SK-N-SH (cell line): ENCODE data around the gene IMPG2. TPM values are rescaled to one million over a fixed set of nuclear protein-coding genes. Genes with fewer than 3 reads are reported as not detected.

Source experiments
- CTCF ChIA-PET: fragments of 300-600, 350-600 bp; formaldehyde crosslinking; extraction: SDS; loops from one replicate; lab custom pipeline; 2021; lab: Yijun Ruan, JAX
- POLR2A ChIA-PET: fragments of 350-600 bp; sonication (Branson Sonifier 250); formaldehyde crosslinking; extraction: SDS; loops from one replicate; lab custom pipeline; 2020; ENCODE audit warnings: antibody characterized with exemption, inconsistent platforms; lab: Yijun Ruan, JAX
- DNase-seq: peaks from one replicate; pipeline ENCODE4 v3.0.0; 2012
- H2AFZ ChIP-seq: fragments of 200-600 bp; sonication (generic); 2 replicates; pipeline ENCODE4 v1.8.1; 2016; ENCODE audit warnings: antibody characterized with exemption, mild to moderate bottlenecking, low read depth
- H3F3A ChIP-seq: fragments of 200-600 bp; sonication (generic); replicated peaks from 2 replicates; pipeline ENCODE3; 2016; ENCODE audit warnings: antibody characterized with exemption, mild to moderate bottlenecking; ENCODE audit not compliant: insufficient read depth
- H3K27ac ChIP-seq, 2 experiments: fragments of 200-500 bp in 1 of 2; fragments of 200-600 bp in 1 of 2; sonication (Bioruptor generic) in 1 of 2; sonication (generic), shearing (Covaris generic) in 1 of 2; 2 replicates each; pipeline versions ENCODE4 v1.5.1 to v1.6.1; 2014 to 2016; ENCODE audit warnings: low read depth in 2 of 2, inconsistent platforms in 1 of 2, low read length in 1 of 2, mild to moderate bottlenecking in 1 of 2, mixed read lengths in 1 of 2
- H3K27me3 ChIP-seq: fragments of 200-600 bp; sonication (generic), shearing (Covaris generic); 2 replicates; pipeline ENCODE4 v1.6.1; 2016; ENCODE audit warnings: mixed run types; ENCODE audit not compliant: insufficient read depth
- H3K36me3 ChIP-seq, 2 experiments: fragments of 200-500 bp in 1 of 2; fragments of 200-600 bp in 1 of 2; sonication (Bioruptor generic) in 1 of 2; sonication (generic) in 1 of 2; replicated peaks in 1 of 2; 2 replicates each; pipeline versions ENCODE3 to v1.5.1; 2014 to 2016; ENCODE audit warnings: low read length in 1 of 2, mild to moderate bottlenecking in 1 of 2; ENCODE audit not compliant: insufficient read depth in 2 of 2, control insufficient read depth in 1 of 2
- H3K4me1 ChIP-seq, 2 experiments: fragments of 200-500 bp in 1 of 2; fragments of 200-600 bp in 1 of 2; sonication (Bioruptor generic) in 1 of 2; sonication (generic), shearing (Covaris generic) in 1 of 2; 2 replicates each; pipeline versions ENCODE4 v1.5.1 to v1.6.1; 2014 to 2016; ENCODE audit warnings: low read depth in 1 of 2, low read length in 1 of 2, mixed run types in 1 of 2; ENCODE audit not compliant: insufficient read depth in 2 of 2, control insufficient read depth in 1 of 2
- H3K4me2 ChIP-seq: fragments of 200-600 bp; sonication (generic), shearing (Covaris generic); 2 replicates; pipeline ENCODE4 v1.6.1; 2017; ENCODE audit warnings: mixed run types
- H3K4me3 ChIP-seq, 2 experiments: fragments of 200-500 bp in 1 of 2; fragments of 200-600 bp in 1 of 2; sonication (Bioruptor generic) in 1 of 2; sonication (generic), shearing (Covaris generic) in 1 of 2; 2 replicates each; pipeline versions ENCODE4 v1.5.1 to v1.8.1; 2014 to 2016; ENCODE audit warnings: low read depth in 2 of 2, inconsistent platforms in 1 of 2, low read length in 1 of 2, mild to moderate bottlenecking in 1 of 2, mixed read lengths in 1 of 2, moderate library complexity in 1 of 2
- H3K79me2 ChIP-seq: fragments of 200-600 bp; sonication (generic); 2 replicates; pipeline ENCODE4 v1.8.1; 2017; ENCODE audit warnings: mild to moderate bottlenecking; ENCODE audit not compliant: insufficient read depth
- H3K9ac ChIP-seq: fragments of 200-600 bp; sonication (generic); 2 replicates; pipeline ENCODE4 v1.6.1; 2017; ENCODE audit warnings: mixed run types
- H3K9me2 ChIP-seq: fragments of 200-600 bp; sonication (generic); 2 replicates; pipeline ENCODE4 v1.6.1; 2017; ENCODE audit warnings: mixed run types
- H3K9me3 ChIP-seq: fragments of 200-600 bp; sonication (generic); 2 replicates; pipeline ENCODE4 v1.6.1; 2017; ENCODE audit warnings: mixed run types, mild to moderate bottlenecking, moderate library complexity
- H4K20me1 ChIP-seq: fragments of 200-600 bp; sonication (generic); 2 replicates; pipeline ENCODE4 v1.6.1; 2017; ENCODE audit warnings: mild to moderate bottlenecking, mixed run types; ENCODE audit not compliant: insufficient read depth
- CHD2 ChIP-seq: fragments of 150-350 bp; IDR thresholded peaks from 2 replicates; pipeline ENCODE4 v1.6.1; 2018; ENCODE audit warnings: low read length; ENCODE audit not compliant: partially characterized antibody
- ELF1 ChIP-seq: IDR thresholded peaks from 2 replicates; pipeline ENCODE4 v1.4.0; 2012
- FOSL2 ChIP-seq: IDR thresholded peaks from 2 replicates; pipeline ENCODE4 v1.4.0; 2012; ENCODE audit warnings: low read depth, mild to moderate bottlenecking, moderate library complexity, borderline replicate concordance
- GATA2 ChIP-seq: sonication (generic); formaldehyde crosslinking; IDR thresholded peaks from 2 replicates; pipeline ENCODE4 v1.5.0; 2020; ENCODE audit warnings: mild to moderate bottlenecking, missing genetic modification reagents
- MAX ChIP-seq: IDR thresholded peaks from 2 replicates; pipeline ENCODE4 v1.4.0; 2012; ENCODE audit warnings: low read depth
- MEF2A ChIP-seq: IDR thresholded peaks from 2 replicates; pipeline ENCODE4 v1.4.0; 2012; ENCODE audit warnings: low read depth, borderline replicate concordance
- NFIC ChIP-seq: IDR thresholded peaks from 2 replicates; pipeline ENCODE4 v1.4.0; 2012; ENCODE audit warnings: borderline replicate concordance
- NRF1 ChIP-seq: IDR thresholded peaks from 2 replicates; pipeline ENCODE4 v1.6.1; 2012; ENCODE audit warnings: low read depth, mild to moderate bottlenecking, low read length
- REST ChIP-seq: IDR thresholded peaks from 2 replicates; pipeline ENCODE4 v1.6.1; 2012; ENCODE audit warnings: mild to moderate bottlenecking, low read depth, low read length, moderate library complexity
- SMC3 ChIP-seq: IDR thresholded peaks from 2 replicates; pipeline ENCODE4 v1.6.1; 2012; ENCODE audit warnings: low read depth, low read length, improper control_type of control experiment
- TCF12 ChIP-seq: IDR thresholded peaks from 2 replicates; pipeline ENCODE4 v1.4.0; 2012
- ZBTB33 ChIP-seq: IDR thresholded peaks from 2 replicates; pipeline ENCODE4 v1.4.0; 2012; ENCODE audit warnings: low read depth, borderline replicate concordance
- WGBS: methylation state at CpG from one replicate; pipeline ENCODE4 v1.1.6; 2017; ENCODE audit warnings: low lambda C conversion rate; 5-methylcytosine and 5-hydroxymethylcytosine counted together
- polyA plus RNA-seq, 3 experiments: library from polyadenylated mRNA; depleted of rRNA; stranded (reverse); fragments of >200 nt; gene quantifications; 2 replicates each; pipeline ENCODE4 v1.2.3, GENCODE V29; 2012

Gene IMPG2
- polyA plus RNA-seq, 1 of the 3 experiments (the other 2 are of a cell fraction), result 0.03 TPM

GRCh38 chr3:101362406-101362805, 42.0 kb upstream of the IMPG2 start (continued):
- TF ChIP-seq REST (no peak), ELF1 (no peak), FOSL2 (no peak)

GRCh38 chr3:101351829-101352228, 31.5 kb upstream of the IMPG2 start:
- H3K9ac ChIP-seq, result no peak overlapping the region
- no peaks in the 10 kb centered on the region for H3K9me2 ChIP-seq
- POLR2A ChIA-PET, result no interaction called here
- H4K20me1 ChIP-seq, result no peaks in the 10 kb centered on the region
- no peaks in the 10 kb centered on the region for H3K9me3 ChIP-seq
- WGBS, result 96% methylated on average over 1 of the region's 1 CpG
- no peak overlapping the region for H3K4me3 ChIP-seq
- H2AFZ ChIP-seq, result no peak overlapping the region
- no peaks in the 10 kb centered on the region for H3K4me1 ChIP-seq
- no peak for TF ChIP-seq NFIC
- TF ChIP-seq GATA2 (CRISPR knock-in tag), result no peak
- TF ChIP-seq MAX, result no peak
- TF ChIP-seq ZBTB33, result no peak
- no peak for TF ChIP-seq CHD2
- TF ChIP-seq SMC3, result no peak
- TF ChIP-seq TCF12, result no peak
- no peak for TF ChIP-seq MEF2A
- no peak for TF ChIP-seq NRF1
- H3K4me2 ChIP-seq, result no peak overlapping the region
- CTCF ChIA-PET, result no interaction called here
- no peak overlapping the region for H3K27ac ChIP-seq
- no peaks in the 10 kb centered on the region for H3K79me2 ChIP-seq
- peaks cover 3 to 16% of the 10 kb centered on the region in 2 experiments for H3K36me3 ChIP-seq
- no peaks in the 10 kb centered on the region for H3F3A ChIP-seq
- H3K27me3 ChIP-seq, result no peaks in the 10 kb centered on the region
- DNase-seq, result no peak
